ENCODE measurements around the gene GRID1. TPM values are rescaled to one million over a fixed set of nuclear protein-coding genes. Genes with fewer than 3 reads are reported as not detected.

Gene GRID1
- polyA plus RNA-seq, 1 of the 3 experiments (the other 2 are of a cell fraction): 0.13 TPM

DNA sequence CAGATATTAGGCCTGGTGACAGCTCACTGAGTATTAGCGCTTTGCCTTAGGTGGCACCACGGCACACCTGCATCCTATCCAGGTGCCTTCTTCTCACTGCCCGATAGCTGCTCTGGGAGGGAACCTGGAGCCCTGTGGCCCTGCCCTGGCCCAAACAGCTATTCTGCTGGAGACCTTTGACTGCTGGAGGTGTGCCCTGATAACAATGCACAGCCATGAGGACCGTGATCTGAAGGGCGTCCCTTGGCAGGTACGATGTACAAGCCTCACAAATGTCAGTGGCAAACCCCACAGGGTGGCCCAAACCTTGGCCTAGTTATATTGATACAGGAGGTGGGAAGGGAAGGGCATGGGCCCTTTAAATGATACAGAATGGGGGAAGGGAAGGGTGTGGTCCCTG, 259.5 kb downstream of the GRID1 start:
- 59% methylated on average over 6 of the region's 6 CpGs for WGBS (ENCODE audit: low lambda C conversion rate)
- POLR2A ChIA-PET: no interaction called here
- H3K9ac ChIP-seq: no peak overlapping the region

More for the DNA sequence above, 259.5 kb downstream of the GRID1 start:
- H3K4me3 ChIP-seq (ENCODE audit: low read depth in 2 of 2, low read length in 1 of 2): no peak overlapping the region
- H3K27ac ChIP-seq (ENCODE audit: low read depth in 2 of 2, low read length in 1 of 2): no peak overlapping the region
- H3K9me2 ChIP-seq: no peaks in the 10 kb centered on the region
- H4K20me1 ChIP-seq (ENCODE audit: insufficient read depth): no peaks in the 10 kb centered on the region
- peaks cover 0 to 5% of the 10 kb centered on the region in 2 experiments; a peak in 1 of 4 replicates for H3K4me1 ChIP-seq (ENCODE audit: control insufficient read depth in 1 of 2, insufficient read depth in 2 of 2, low read depth in 1 of 2, low read length in 1 of 2)
- H3K36me3 ChIP-seq (replicated peaks in 1 of 2; ENCODE audit: control insufficient read depth in 1 of 2, insufficient read depth in 2 of 2, low read length in 1 of 2): no peaks in the 10 kb centered on the region
- DNase-seq: no peak
- H2AFZ ChIP-seq (ENCODE audit: low read depth): no peak overlapping the region
- H3K9me3 ChIP-seq: no peaks in the 10 kb centered on the region
- CTCF ChIA-PET: no interaction called here
- H3K4me2 ChIP-seq: no peak overlapping the region
- no peaks in the 10 kb centered on the region for H3F3A ChIP-seq (replicated peaks; ENCODE audit: insufficient read depth)
- H3K79me2 ChIP-seq (ENCODE audit: insufficient read depth): no peaks in the 10 kb centered on the region
- no peaks in the 10 kb centered on the region for H3K27me3 ChIP-seq (ENCODE audit: insufficient read depth)
- TF ChIP-seq EP300 (IDR thresholded peaks at IDR 0.05; ENCODE audit: borderline replicate concordance in 1 of 2, low read depth in 1 of 2, low read length in 1 of 2): no peak
- no peak for TF ChIP-seq MXI1 (IDR thresholded peaks at IDR 0.05; ENCODE audit: low read depth, low read length)
- no peak for TF ChIP-seq SMC3 (IDR thresholded peaks at IDR 0.05; ENCODE audit: low read depth, low read length)
- TF ChIP-seq POLR2AphosphoS5 (IDR thresholded peaks at IDR 0.05; ENCODE audit: low read depth, low read length): no peak
- no peak for TF ChIP-seq GATA2 (CRISPR knock-in tag; IDR thresholded peaks at IDR 0.05)
- TF ChIP-seq TAF1 (IDR thresholded peaks at IDR 0.05; ENCODE audit: borderline replicate concordance, low read depth, low read length): no peak
- TF ChIP-seq, protein P1, sequence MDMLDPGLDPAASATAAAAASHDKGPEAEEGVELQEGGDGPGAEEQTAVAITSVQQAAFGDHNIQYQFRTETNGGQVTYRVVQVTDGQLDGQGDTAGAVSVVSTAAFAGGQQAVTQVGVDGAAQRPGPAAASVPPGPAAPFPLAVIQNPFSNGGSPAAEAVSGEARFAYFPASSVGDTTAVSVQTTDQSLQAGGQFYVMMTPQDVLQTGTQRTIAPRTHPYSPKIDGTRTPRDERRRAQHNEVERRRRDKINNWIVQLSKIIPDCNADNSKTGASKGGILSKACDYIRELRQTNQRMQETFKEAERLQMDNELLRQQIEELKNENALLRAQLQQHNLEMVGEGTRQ (IDR thresholded peaks at IDR 0.05; ENCODE audit: borderline replicate concordance, low read depth, low read length): no peak
- TF ChIP-seq EZH2phosphoT487 (IDR thresholded peaks at IDR 0.05; ENCODE audit: borderline replicate concordance, low read depth): no peak
- TF ChIP-seq, protein P2, sequence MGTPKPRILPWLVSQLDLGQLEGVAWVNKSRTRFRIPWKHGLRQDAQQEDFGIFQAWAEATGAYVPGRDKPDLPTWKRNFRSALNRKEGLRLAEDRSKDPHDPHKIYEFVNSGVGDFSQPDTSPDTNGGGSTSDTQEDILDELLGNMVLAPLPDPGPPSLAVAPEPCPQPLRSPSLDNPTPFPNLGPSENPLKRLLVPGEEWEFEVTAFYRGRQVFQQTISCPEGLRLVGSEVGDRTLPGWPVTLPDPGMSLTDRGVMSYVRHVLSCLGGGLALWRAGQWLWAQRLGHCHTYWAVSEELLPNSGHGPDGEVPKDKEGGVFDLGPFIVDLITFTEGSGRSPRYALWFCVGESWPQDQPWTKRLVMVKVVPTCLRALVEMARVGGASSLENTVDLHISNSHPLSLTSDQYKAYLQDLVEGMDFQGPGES (IDR thresholded peaks at IDR 0.05; ENCODE audit: low read depth, low read length): no peak
- no peak for TF ChIP-seq YY1 (IDR thresholded peaks at IDR 0.05; ENCODE audit: low read depth)
- TF ChIP-seq, protein P3, sequence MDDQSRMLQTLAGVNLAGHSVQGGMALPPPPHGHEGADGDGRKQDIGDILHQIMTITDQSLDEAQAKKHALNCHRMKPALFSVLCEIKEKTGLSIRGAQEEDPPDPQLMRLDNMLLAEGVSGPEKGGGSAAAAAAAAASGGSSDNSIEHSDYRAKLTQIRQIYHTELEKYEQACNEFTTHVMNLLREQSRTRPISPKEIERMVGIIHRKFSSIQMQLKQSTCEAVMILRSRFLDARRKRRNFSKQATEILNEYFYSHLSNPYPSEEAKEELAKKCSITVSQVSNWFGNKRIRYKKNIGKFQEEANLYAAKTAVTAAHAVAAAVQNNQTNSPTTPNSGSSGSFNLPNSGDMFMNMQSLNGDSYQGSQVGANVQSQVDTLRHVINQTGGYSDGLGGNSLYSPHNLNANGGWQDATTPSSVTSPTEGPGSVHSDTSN (IDR thresholded peaks at IDR 0.05): no peak
- TF ChIP-seq, protein P4, sequence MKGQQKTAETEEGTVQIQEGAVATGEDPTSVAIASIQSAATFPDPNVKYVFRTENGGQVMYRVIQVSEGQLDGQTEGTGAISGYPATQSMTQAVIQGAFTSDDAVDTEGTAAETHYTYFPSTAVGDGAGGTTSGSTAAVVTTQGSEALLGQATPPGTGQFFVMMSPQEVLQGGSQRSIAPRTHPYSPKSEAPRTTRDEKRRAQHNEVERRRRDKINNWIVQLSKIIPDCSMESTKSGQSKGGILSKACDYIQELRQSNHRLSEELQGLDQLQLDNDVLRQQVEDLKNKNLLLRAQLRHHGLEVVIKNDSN (IDR thresholded peaks at IDR 0.05; ENCODE audit: borderline replicate concordance, low read depth): no peak
- TF ChIP-seq, protein P5, sequence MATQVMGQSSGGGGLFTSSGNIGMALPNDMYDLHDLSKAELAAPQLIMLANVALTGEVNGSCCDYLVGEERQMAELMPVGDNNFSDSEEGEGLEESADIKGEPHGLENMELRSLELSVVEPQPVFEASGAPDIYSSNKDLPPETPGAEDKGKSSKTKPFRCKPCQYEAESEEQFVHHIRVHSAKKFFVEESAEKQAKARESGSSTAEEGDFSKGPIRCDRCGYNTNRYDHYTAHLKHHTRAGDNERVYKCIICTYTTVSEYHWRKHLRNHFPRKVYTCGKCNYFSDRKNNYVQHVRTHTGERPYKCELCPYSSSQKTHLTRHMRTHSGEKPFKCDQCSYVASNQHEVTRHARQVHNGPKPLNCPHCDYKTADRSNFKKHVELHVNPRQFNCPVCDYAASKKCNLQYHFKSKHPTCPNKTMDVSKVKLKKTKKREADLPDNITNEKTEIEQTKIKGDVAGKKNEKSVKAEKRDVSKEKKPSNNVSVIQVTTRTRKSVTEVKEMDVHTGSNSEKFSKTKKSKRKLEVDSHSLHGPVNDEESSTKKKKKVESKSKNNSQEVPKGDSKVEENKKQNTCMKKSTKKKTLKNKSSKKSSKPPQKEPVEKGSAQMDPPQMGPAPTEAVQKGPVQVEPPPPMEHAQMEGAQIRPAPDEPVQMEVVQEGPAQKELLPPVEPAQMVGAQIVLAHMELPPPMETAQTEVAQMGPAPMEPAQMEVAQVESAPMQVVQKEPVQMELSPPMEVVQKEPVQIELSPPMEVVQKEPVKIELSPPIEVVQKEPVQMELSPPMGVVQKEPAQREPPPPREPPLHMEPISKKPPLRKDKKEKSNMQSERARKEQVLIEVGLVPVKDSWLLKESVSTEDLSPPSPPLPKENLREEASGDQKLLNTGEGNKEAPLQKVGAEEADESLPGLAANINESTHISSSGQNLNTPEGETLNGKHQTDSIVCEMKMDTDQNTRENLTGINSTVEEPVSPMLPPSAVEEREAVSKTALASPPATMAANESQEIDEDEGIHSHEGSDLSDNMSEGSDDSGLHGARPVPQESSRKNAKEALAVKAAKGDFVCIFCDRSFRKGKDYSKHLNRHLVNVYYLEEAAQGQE (IDR thresholded peaks at IDR 0.05; ENCODE audit: low read depth, low read length): no peak
- no peak for TF ChIP-seq RAD21 (IDR thresholded peaks at IDR 0.05; ENCODE audit: low read length)
- TF ChIP-seq RXRA (IDR thresholded peaks at IDR 0.05; ENCODE audit: borderline replicate concordance, low read depth): no peak
- TF ChIP-seq FOXJ3 (CRISPR knock-in tag; IDR thresholded peaks at IDR 0.05): no peak
